Measurements from ENCODE around the gene RPL12. TPM values are rescaled to one million over a fixed set of nuclear protein-coding genes. Genes with fewer than 3 reads are reported as not detected.
"Not testable (repeated sequence)": the region's sequence is repeated elsewhere in the genome, so short reads cannot be mapped to it uniquely, and the experiment has no call there.

RPL12 gene
- polyA plus RNA-seq, 4 donors = 2,018 to 3,950 (median 3,023) TPM

DNA sequence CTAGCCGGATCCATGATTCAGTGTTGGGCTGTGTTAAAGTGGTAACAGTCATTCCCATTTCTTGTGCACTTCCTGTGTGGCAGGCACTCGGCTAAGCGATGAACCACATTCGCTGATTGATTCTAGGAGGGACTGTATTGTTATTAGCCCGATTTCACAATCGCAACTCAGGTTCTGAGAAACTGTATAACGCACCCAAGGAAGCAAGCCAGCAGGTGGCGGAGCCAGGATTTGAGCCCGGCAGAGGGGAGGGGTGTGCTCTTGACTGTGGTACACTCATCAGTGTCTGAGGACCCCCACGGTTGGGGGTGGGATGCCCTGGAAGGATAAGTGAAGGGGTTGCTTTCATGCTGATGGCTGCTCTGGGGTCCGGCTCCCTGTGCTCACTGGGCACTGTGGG is 34.8 kb upstream of the RPL12 start:
- WGBS, 3 donors = 87 to 93% (median 90%) methylated on average over 11 of the region's 11 CpGs
- no peak overlapping the region for H3K27ac ChIP-seq (ENCODE audit: low read depth in 1 of 3, low read length in 2 of 3)
- H3K4me3 ChIP-seq (ENCODE audit: low read depth in 1 of 3, low read length in 3 of 3) = no peak overlapping the region
- DNase-seq (no peak), FAIRE-seq (no peak)
- no peaks in the 10 kb centered on the region for H3K4me1 ChIP-seq (ENCODE audit: control insufficient read depth in 3 of 3, insufficient read depth in 2 of 3, low read depth in 1 of 3, low read length in 2 of 3)
- H3K27me3 ChIP-seq (ENCODE audit: control insufficient read depth in 3 of 3, insufficient read depth in 3 of 3, low read length in 3 of 3) = no peaks in the 10 kb centered on the region
- peaks cover 0 to 76% (median 5%) of the 10 kb centered on the region in 3 donors for H3K36me3 ChIP-seq (ENCODE audit: control insufficient read depth in 3 of 3, insufficient read depth in 2 of 3, low read depth in 1 of 3, low read length in 3 of 3)
- no peaks in the 10 kb centered on the region for H3K9me3 ChIP-seq (ENCODE audit: control insufficient read depth in 2 of 2, insufficient read depth in 1 of 2, low read depth in 1 of 2, low read length in 1 of 2)

DNA sequence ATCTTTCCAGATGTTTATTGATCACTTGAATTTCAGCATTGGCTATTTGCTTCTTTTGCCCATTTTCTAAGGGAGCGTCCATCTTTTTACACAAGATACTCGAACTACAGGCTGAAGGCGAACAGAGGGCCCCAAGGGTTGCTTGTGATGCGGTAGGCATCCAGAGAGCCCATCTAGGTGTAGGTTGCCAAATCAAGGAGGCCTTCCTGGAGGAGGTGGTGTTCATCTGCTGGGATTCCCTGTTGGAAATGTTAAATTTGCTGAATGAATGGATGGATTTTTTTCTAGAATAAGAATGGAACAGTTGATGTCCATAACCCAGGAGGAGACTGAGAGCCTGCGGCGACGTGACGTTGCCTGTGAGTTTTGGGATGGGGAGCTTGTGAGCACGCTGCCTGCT is 31.5 kb upstream of the RPL12 start:
- DNase-seq (no peak), FAIRE-seq (no peak)
- Histone ChIP-seq H3K9me3 (ENCODE audit: control insufficient read depth in 2 of 2, insufficient read depth in 1 of 2, low read depth in 1 of 2, low read length in 1 of 2) (no peaks in the 10 kb centered on the region), H3K27me3 (ENCODE audit: control insufficient read depth in 3 of 3, insufficient read depth in 3 of 3, low read length in 3 of 3) (no peaks in the 10 kb centered on the region), H3K36me3 (ENCODE audit: control insufficient read depth in 3 of 3, insufficient read depth in 2 of 3, low read depth in 1 of 3, low read length in 3 of 3) (peaks cover 13 to 76% (median 18%) of the 10 kb centered on the region in 3 donors), H3K4me3 (ENCODE audit: low read depth in 1 of 3, low read length in 3 of 3) (no peak overlapping the region), H3K4me1 (ENCODE audit: control insufficient read depth in 3 of 3, insufficient read depth in 2 of 3, low read depth in 1 of 3, low read length in 2 of 3) (no peaks in the 10 kb centered on the region), H3K27ac (ENCODE audit: low read depth in 1 of 3, low read length in 2 of 3) (no peak overlapping the region)
- 96 to 98% (median 97%) methylated on average over 9 of the region's 9 CpGs for WGBS, 3 donors

DNA sequence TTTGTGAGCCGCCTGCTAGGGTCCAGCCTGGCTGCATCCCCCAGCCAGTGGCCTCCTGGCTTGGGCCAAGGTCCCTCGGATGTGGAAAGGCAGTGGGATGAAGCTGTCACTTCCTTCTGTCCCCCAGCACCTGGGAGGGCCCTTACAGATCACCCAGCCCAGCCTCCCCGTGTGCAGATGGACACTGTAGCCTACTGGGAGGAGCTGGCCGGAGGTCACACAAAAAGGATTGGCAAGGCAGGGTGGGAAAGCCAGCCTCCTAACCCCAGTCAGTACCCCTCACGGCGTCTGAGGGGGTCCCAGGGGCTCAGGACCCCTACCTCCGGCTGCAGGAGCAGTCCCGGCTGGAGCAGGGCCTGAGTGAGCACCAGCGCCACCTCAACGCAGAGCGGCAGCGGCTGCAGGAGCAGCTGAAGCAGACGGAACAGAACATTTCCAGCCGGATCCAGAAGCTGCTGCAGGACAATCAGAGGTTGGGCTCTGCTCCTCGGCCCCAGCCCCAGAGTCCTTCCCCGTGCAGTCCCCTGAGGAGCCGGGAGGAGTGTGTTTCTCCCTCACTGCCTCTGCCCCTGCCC is 28.4 kb upstream of the RPL12 start:
- H3K4me3 ChIP-seq (ENCODE audit: low read depth in 1 of 3, low read length in 3 of 3) = no peak overlapping the region
- WGBS, 3 donors = 86 to 94% (median 89%) methylated on average over 15 to 17 of the region's 17 CpGs
- H3K27ac ChIP-seq (ENCODE audit: low read depth in 1 of 3, low read length in 2 of 3) = no peak overlapping the region
- no peak for FAIRE-seq
- DNase-seq = no peak
- no peaks in the 10 kb centered on the region for H3K9me3 ChIP-seq (ENCODE audit: control insufficient read depth in 2 of 2, insufficient read depth in 1 of 2, low read depth in 1 of 2, low read length in 1 of 2)
- no peaks in the 10 kb centered on the region for H3K27me3 ChIP-seq (ENCODE audit: control insufficient read depth in 3 of 3, insufficient read depth in 3 of 3, low read length in 3 of 3)
- H3K36me3 ChIP-seq (ENCODE audit: control insufficient read depth in 3 of 3, insufficient read depth in 2 of 3, low read depth in 1 of 3, low read length in 3 of 3) = peaks cover 14 to 62% (median 18%) of the 10 kb centered on the region in 3 donors
- no peaks in the 10 kb centered on the region for H3K4me1 ChIP-seq (ENCODE audit: control insufficient read depth in 3 of 3, insufficient read depth in 2 of 3, low read depth in 1 of 3, low read length in 2 of 3)

DNA sequence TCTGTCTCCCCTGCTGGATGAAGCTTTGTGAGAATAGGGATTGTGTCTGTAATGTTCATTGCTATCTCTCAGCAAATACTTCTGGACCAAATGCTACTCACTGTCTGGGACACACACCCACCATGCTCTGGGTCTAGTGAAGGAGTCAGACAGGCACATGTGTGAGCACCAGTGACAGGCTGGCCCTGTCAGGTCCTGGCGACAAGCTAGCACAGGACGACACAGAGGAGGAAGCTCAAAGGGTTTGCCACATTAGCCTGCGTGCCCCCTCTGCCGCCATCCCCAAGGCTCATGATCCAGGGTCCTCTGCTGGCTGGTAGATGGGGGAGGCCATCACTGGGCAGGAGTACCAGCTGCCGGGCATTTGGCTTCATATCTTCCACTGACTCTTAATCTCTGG is 23.4 kb upstream of the RPL12 start:
- no peak overlapping the region for H3K27ac ChIP-seq (ENCODE audit: low read depth in 1 of 3, low read length in 2 of 3)
- H3K9me3 ChIP-seq (ENCODE audit: control insufficient read depth in 2 of 2, insufficient read depth in 1 of 2, low read depth in 1 of 2, low read length in 1 of 2) = no peaks in the 10 kb centered on the region
- WGBS, 3 donors = 91 to 96% (median 95%) methylated on average over 5 of the region's 5 CpGs
- H3K27me3 ChIP-seq (ENCODE audit: control insufficient read depth in 3 of 3, insufficient read depth in 3 of 3, low read length in 3 of 3) = no peaks in the 10 kb centered on the region
- FAIRE-seq (no peak), DNase-seq (no peak)
- peaks cover 9 to 45% (median 12%) of the 10 kb centered on the region in 3 donors for H3K36me3 ChIP-seq (ENCODE audit: control insufficient read depth in 3 of 3, insufficient read depth in 2 of 3, low read depth in 1 of 3, low read length in 3 of 3)
- H3K4me3 ChIP-seq (ENCODE audit: low read depth in 1 of 3, low read length in 3 of 3) = no peak overlapping the region
- H3K4me1 ChIP-seq (ENCODE audit: control insufficient read depth in 3 of 3, insufficient read depth in 2 of 3, low read depth in 1 of 3, low read length in 2 of 3) = no peaks in the 10 kb centered on the region

DNA sequence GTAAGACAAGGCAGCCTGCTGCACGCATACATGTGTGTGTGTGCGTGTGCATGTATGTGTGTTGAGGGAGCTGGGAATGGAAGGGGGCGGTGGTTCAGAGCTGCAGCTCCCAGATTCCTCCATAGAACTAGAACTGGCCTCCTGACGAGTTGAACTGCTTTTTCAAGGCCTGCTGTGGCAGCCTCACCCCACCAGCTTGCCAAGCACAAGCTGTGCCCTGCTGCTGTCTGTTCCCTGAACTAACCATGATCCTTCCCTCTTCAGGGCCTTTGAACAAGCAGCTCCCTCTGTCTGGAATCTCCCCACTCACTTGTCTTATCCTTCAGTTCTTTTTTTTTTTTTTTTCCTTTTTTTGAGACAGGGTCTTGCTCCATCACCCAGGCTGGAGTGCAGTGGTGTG is 22.7 kb upstream of the RPL12 start:
- DNase-seq = no peak
- 87 to 94% (median 90%) methylated on average over 4 of the region's 4 CpGs for WGBS, 3 donors
- H3K4me1 ChIP-seq (ENCODE audit: control insufficient read depth in 3 of 3, insufficient read depth in 2 of 3, low read depth in 1 of 3, low read length in 2 of 3) = no peaks in the 10 kb centered on the region

DNA sequence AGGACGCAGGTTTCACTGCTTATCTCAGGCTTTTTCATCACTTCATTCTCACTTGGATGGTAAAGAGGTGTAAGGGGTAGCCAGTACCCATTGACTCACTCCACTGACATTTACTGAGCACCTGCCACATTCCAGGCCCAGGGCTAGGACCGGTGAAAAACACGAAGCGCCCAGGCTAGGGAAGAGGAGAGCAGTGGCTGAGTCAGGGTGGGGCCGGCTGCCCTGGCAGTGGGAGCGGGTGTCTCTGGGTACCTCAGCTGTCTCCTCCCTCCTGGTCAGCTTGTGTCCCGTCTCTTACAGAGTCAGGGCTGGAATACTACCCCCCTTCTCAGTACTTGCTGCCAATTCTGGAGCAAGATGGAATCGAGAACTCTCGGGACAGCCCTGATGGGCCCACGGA is 22.3 kb upstream of the RPL12 start:
- FAIRE-seq = no peak
- H3K27me3 ChIP-seq (ENCODE audit: control insufficient read depth in 3 of 3, insufficient read depth in 3 of 3, low read length in 3 of 3) = no peaks in the 10 kb centered on the region
- no peak for DNase-seq
- H3K4me3 ChIP-seq (ENCODE audit: low read depth in 1 of 3, low read length in 3 of 3) = no peak overlapping the region
- no peaks in the 10 kb centered on the region for H3K4me1 ChIP-seq (ENCODE audit: control insufficient read depth in 3 of 3, insufficient read depth in 2 of 3, low read depth in 1 of 3, low read length in 2 of 3)
- no peak overlapping the region for H3K27ac ChIP-seq (ENCODE audit: low read depth in 1 of 3, low read length in 2 of 3)
- 91 to 96% (median 92%) methylated on average over 10 of the region's 10 CpGs for WGBS, 3 donors
- H3K9me3 ChIP-seq (ENCODE audit: control insufficient read depth in 2 of 2, insufficient read depth in 1 of 2, low read depth in 1 of 2, low read length in 1 of 2) = no peaks in the 10 kb centered on the region
- peaks cover 1 to 37% (median 5%) of the 10 kb centered on the region in 3 donors for H3K36me3 ChIP-seq (ENCODE audit: control insufficient read depth in 3 of 3, insufficient read depth in 2 of 3, low read depth in 1 of 3, low read length in 3 of 3)

More for the DNA sequence above, 22.7 kb upstream of the RPL12 start:
- Histone ChIP-seq H3K27me3 (ENCODE audit: control insufficient read depth in 3 of 3, insufficient read depth in 3 of 3, low read length in 3 of 3) (no peaks in the 10 kb centered on the region), H3K9me3 (ENCODE audit: control insufficient read depth in 2 of 2, insufficient read depth in 1 of 2, low read depth in 1 of 2, low read length in 1 of 2) (no peaks in the 10 kb centered on the region), H3K4me3 (ENCODE audit: low read depth in 1 of 3, low read length in 3 of 3) (no peak overlapping the region), H3K27ac (ENCODE audit: low read depth in 1 of 3, low read length in 2 of 3) (no peak overlapping the region), H3K36me3 (ENCODE audit: control insufficient read depth in 3 of 3, insufficient read depth in 2 of 3, low read depth in 1 of 3, low read length in 3 of 3) (peaks cover 3 to 38% (median 7%) of the 10 kb centered on the region in 3 donors)
- FAIRE-seq = no peak

DNA sequence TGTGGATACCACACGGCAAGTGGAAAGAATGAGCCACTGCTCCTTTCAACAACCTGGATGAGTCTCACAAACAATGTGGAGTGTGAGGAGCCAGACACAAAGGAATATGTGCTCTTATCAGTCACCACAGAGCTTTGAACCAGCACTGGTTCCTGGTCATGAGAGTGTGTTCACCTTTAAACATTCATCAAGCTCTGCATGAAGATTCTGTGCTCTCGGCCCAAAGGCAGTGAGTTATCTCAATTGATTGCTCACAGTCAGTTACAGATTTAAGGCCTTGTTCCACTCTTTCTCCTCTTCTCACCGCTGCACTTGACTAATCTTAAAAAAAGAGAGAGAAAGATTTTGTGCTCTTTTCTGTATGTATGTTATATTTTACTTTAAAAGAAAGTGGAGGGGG is 19.5 kb upstream of the RPL12 start:
- Histone ChIP-seq H3K4me3 (ENCODE audit: low read depth in 1 of 3, low read length in 3 of 3) (no peak overlapping the region), H3K4me1 (ENCODE audit: control insufficient read depth in 3 of 3, insufficient read depth in 2 of 3, low read depth in 1 of 3, low read length in 2 of 3) (no peaks in the 10 kb centered on the region), H3K36me3 (ENCODE audit: control insufficient read depth in 3 of 3, insufficient read depth in 2 of 3, low read depth in 1 of 3, low read length in 3 of 3) (peaks cover 0 to 44% (median 7%) of the 10 kb centered on the region in 3 donors), H3K9me3 (ENCODE audit: control insufficient read depth in 2 of 2, insufficient read depth in 1 of 2, low read depth in 1 of 2, low read length in 1 of 2) (no peaks in the 10 kb centered on the region), H3K27me3 (ENCODE audit: control insufficient read depth in 3 of 3, insufficient read depth in 3 of 3, low read length in 3 of 3) (no peaks in the 10 kb centered on the region), H3K27ac (ENCODE audit: low read depth in 1 of 3, low read length in 2 of 3) (no peak overlapping the region)
- 88 to 95% (median 91%) methylated on average over 3 of the region's 3 CpGs for WGBS, 3 donors
- DNase-seq (no peak), FAIRE-seq (no peak)

DNA sequence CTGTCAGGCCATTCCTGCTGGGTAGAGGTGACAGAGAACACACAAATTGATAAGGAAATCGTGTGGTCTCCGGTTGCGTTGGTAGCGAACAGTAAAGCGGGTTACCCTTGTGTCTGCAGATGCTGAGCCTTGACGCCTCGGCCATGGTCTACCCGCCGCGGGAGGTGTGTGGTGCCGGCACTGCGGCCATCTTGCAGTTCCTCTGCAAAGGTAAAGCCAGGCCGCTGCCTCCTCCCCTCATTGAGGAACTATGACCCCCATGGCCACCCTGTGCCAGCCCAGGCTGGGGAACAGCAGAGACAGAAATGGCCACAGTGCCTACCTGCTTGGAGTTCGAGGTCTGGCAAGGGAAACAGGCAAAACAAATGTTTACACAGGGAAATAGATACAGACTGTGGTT is 16.4 kb upstream of the RPL12 start:
- no peaks in the 10 kb centered on the region for H3K27me3 ChIP-seq (ENCODE audit: control insufficient read depth in 3 of 3, insufficient read depth in 3 of 3, low read length in 3 of 3)
- 91 to 96% (median 94%) methylated on average over 14 of the region's 14 CpGs for WGBS, 3 donors
- H3K4me3 ChIP-seq (ENCODE audit: low read depth in 1 of 3, low read length in 3 of 3) = no peak overlapping the region
- no peak for DNase-seq
- H3K36me3 ChIP-seq (ENCODE audit: control insufficient read depth in 3 of 3, insufficient read depth in 2 of 3, low read depth in 1 of 3, low read length in 3 of 3) = peaks cover 6 to 55% (median 14%) of the 10 kb centered on the region in 3 donors
- no peaks in the 10 kb centered on the region for H3K9me3 ChIP-seq (ENCODE audit: control insufficient read depth in 2 of 2, insufficient read depth in 1 of 2, low read depth in 1 of 2, low read length in 1 of 2)
- no peak for FAIRE-seq
- H3K4me1 ChIP-seq (ENCODE audit: control insufficient read depth in 3 of 3, insufficient read depth in 2 of 3, low read depth in 1 of 3, low read length in 2 of 3) = no peaks in the 10 kb centered on the region
- no peak overlapping the region for H3K27ac ChIP-seq (ENCODE audit: low read depth in 1 of 3, low read length in 2 of 3)

DNA sequence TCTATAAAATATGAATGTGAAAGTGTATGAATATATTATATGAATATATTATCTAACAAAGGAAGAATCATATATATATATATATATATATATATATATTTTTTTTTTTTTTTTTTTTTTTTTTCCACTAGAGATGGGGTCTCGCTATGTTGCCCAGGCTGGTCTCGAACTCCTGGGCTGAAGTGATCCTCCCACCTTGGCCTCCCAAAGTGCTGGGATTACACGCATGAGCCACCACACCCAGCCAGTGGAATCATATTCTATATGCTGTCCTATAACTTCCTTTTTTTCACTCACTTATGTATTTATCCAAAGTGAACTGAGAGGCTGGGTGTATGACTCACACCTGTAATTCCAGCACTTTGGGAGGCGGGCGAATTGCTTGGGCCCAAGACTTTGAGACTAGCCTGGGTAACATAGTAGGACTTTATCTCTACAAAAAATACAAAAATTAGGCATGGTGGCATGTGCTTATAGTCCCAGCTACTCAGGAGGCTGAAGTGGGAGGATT is 15.3 kb upstream of the RPL12 start:
- DNase-seq, FAIRE-seq: not testable (repeated sequence)
- 93 to 98% (median 95%) methylated on average over 5 of the region's 5 CpGs for WGBS, 3 donors

More for the DNA sequence above, 15.3 kb upstream of the RPL12 start:
- peaks cover 6 to 66% (median 16%) of the 10 kb centered on the region in 3 donors for H3K36me3 ChIP-seq (ENCODE audit: control insufficient read depth in 3 of 3, insufficient read depth in 2 of 3, low read depth in 1 of 3, low read length in 3 of 3)
- not testable (repeated sequence) for H3K27ac ChIP-seq (ENCODE audit: low read depth in 1 of 3, low read length in 2 of 3); H3K9me3 ChIP-seq (ENCODE audit: control insufficient read depth in 2 of 2, insufficient read depth in 1 of 2, low read depth in 1 of 2, low read length in 1 of 2); H3K27me3 ChIP-seq (ENCODE audit: control insufficient read depth in 3 of 3, insufficient read depth in 3 of 3, low read length in 3 of 3); H3K4me3 ChIP-seq (ENCODE audit: low read depth in 1 of 3, low read length in 3 of 3); H3K4me1 ChIP-seq (ENCODE audit: control insufficient read depth in 3 of 3, insufficient read depth in 2 of 3, low read depth in 1 of 3, low read length in 2 of 3)
